SH-SY5Y (cell line): ENCODE measurements around the gene LRRC18.

Source experiments
- GATA2 ChIP-seq: IDR thresholded peaks from 2 replicates; pipeline ENCODE4 v1.6.1; 2011; ENCODE audit warnings: mild to moderate bottlenecking, low read depth, low read length
- GATA3 ChIP-seq: IDR thresholded peaks from 2 replicates; pipeline ENCODE4 v1.6.1; 2011; ENCODE audit warnings: low read depth, mild to moderate bottlenecking, low read length, moderate library complexity

- TF ChIP-seq GATA2 (no peak), GATA3 (no peak)
Measured at GRCh38 chr10:48958598-48959190, 19.1 kb upstream of the LRRC18 start.
